NCI-H2196 (cell line): ENCODE data around the gene PRDM2.
A peak's percentile ranks its signal among the peaks of the same experiment; 100 is the strongest.

Source experiments
- DNase-seq: peaks from one replicate; lab custom pipeline; 2025; ENCODE audit not compliant: unreplicated experiment; lab: John Stamatoyannopoulos, UW

PRDM2 gene

GRCh38 chr1:13788795-13789194 is 88.8 kb downstream of the PRDM2 start:
- no peak for DNase-seq

- DNase-seq, result no peak
These were observed 90.5 kb downstream of the PRDM2 start for GRCh38 chr1:13790290-13791030.

GRCh38 chr1:13792419-13792818 is 92.4 kb downstream of the PRDM2 start:
- no peak for DNase-seq

GRCh38 chr1:13793088-13793730 is 93.2 kb downstream of the PRDM2 start:
- DNase-seq, result no peak

GRCh38 chr1:13794231-13795187 is 94.5 kb downstream of the PRDM2 start:
- no peak for DNase-seq

- DNase-seq, result peak; percentile 8
These were observed 97.4 kb downstream of the PRDM2 start for GRCh38 chr1:13797397-13797796.

- DNase-seq, result no peak
These were observed 98.1 kb downstream of the PRDM2 start for GRCh38 chr1:13798120-13798519.

GRCh38 chr1:13799502-13800283 is 99.7 kb downstream of the PRDM2 start:
- DNase-seq, result no peak

GRCh38 chr1:13801232-13801631 is 101.2 kb downstream of the PRDM2 start:
- no peak for DNase-seq

- DNase-seq, result no peak
These were observed 101.9 kb downstream of the PRDM2 start for GRCh38 chr1:13801655-13802486.

GRCh38 chr1:13802782-13803545 is 103.0 kb downstream of the PRDM2 start:
- DNase-seq, result no peak

- DNase-seq, result no peak
These were observed 103.7 kb downstream of the PRDM2 start for GRCh38 chr1:13803546-13804239.

GRCh38 chr1:13804240-13804633 is 104.2 kb downstream of the PRDM2 start:
- DNase-seq, result no peak

GRCh38 chr1:13805431-13805830 is 105.4 kb downstream of the PRDM2 start:
- no peak for DNase-seq

GRCh38 chr1:13806108-13806507 is 106.1 kb downstream of the PRDM2 start:
- no peak for DNase-seq

- no peak for DNase-seq
These were observed 107.2 kb downstream of the PRDM2 start for GRCh38 chr1:13807209-13807608.

- DNase-seq, result peak; percentile 33
These were observed 108.7 kb downstream of the PRDM2 start for GRCh38 chr1:13808729-13809131.

- DNase-seq, result no peak
These were observed 109.6 kb downstream of the PRDM2 start for GRCh38 chr1:13809461-13810159.
